IMR-90 (cell line): ENCODE results near the gene PIGN. TPM values are rescaled to one million over a fixed set of nuclear protein-coding genes. Genes with fewer than 3 reads are reported as not detected.

Experiments used
- ATAC-seq: fragments of 200-7000 bp; cut with Tn5 transposase; 2 replicates; pipeline ENCODE4 v1.9.1; 2020; ENCODE audit warnings: low read depth, mild to moderate bottlenecking, moderate library complexity
- BruUV-seq: library from RNA; stranded (reverse); fragments of 400-500 nt; replicated peaks from 2 replicates; lab custom pipeline; 2021; lab: Mats Ljungman, UMichigan
- CTCF ChIA-PET: fragments of 300-600 bp; formaldehyde crosslinking; extraction: SDS; loops from one replicate; lab custom pipeline; 2021; ENCODE audit warnings: antibody characterized with exemption; lab: Yijun Ruan, JAX
- POLR2A ChIA-PET: fragments of 300-600 bp; sonication (Branson Sonifier 250); formaldehyde crosslinking; loops from one replicate; lab custom pipeline; 2022; ENCODE audit warnings: antibody characterized with exemption; ENCODE audit not compliant: unreplicated experiment; lab: Charles Lee
- DNase-seq: peaks from one replicate; pipeline ENCODE4 v3.0.0; 2013
- H2AFZ ChIP-seq: replicated peaks from 2 replicates; pipeline ENCODE3; 2013; ENCODE audit warnings: low read length, mild to moderate bottlenecking; ENCODE audit not compliant: poor library complexity
- H2AK5ac ChIP-seq: 2 replicates; pipeline ENCODE4 v1.6.1; 2013; ENCODE audit warnings: low read depth, low read length, inconsistent platforms
- H2AK9ac ChIP-seq: replicated peaks from 2 replicates; pipeline ENCODE3; 2013; ENCODE audit warnings: mild to moderate bottlenecking, low read depth, low read length, moderate library complexity; ENCODE audit not compliant: poor library complexity
- H2BK120ac ChIP-seq: 2 replicates; pipeline ENCODE4 v1.6.1; 2013; ENCODE audit warnings: low read depth, low read length, inconsistent platforms
- H2BK15ac ChIP-seq: 3 replicates; pipeline ENCODE4 v1.6.1; 2013; ENCODE audit warnings: low read depth, low read length, inconsistent platforms
- H2BK20ac ChIP-seq: 2 replicates; pipeline ENCODE4 v1.6.1; 2013; ENCODE audit warnings: low read depth, mild to moderate bottlenecking, inconsistent platforms, low read length, moderate library complexity
- H2BK5ac ChIP-seq: 2 replicates; pipeline ENCODE4 v1.6.1; 2013; ENCODE audit warnings: mild to moderate bottlenecking, low read depth, low read length, inconsistent platforms; ENCODE audit not compliant: poor library complexity, severe bottlenecking
- H3K14ac ChIP-seq: replicated peaks from 2 replicates; pipeline ENCODE4 v1.6.1; 2013; ENCODE audit warnings: low read depth, low read length, inconsistent platforms
- H3K18ac ChIP-seq: 2 replicates; pipeline ENCODE4 v1.6.1; 2013; ENCODE audit warnings: low read depth, low read length, control low read depth
- H3K23ac ChIP-seq: 2 replicates; pipeline ENCODE4 v1.6.1; 2013; ENCODE audit warnings: low read depth, low read length, inconsistent platforms
- H3K27ac ChIP-seq: 2 replicates; pipeline ENCODE4 v1.5.1; 2013; ENCODE audit warnings: mild to moderate bottlenecking, control low read depth, low read length; ENCODE audit not compliant: insufficient read depth
- H3K27me3 ChIP-seq: 2 replicates; pipeline ENCODE4 v1.6.1; 2013; ENCODE audit warnings: low read length; ENCODE audit not compliant: control insufficient read depth, insufficient read depth
- H3K36me3 ChIP-seq: 2 replicates; pipeline ENCODE4 v1.6.1; 2013; ENCODE audit warnings: low read length, mixed read lengths; ENCODE audit not compliant: control insufficient read depth, insufficient read depth
- H3K4ac ChIP-seq: 2 replicates; pipeline ENCODE4 v1.6.1; 2013; ENCODE audit warnings: low read depth, low read length, inconsistent platforms
- H3K4me1 ChIP-seq: 2 replicates; pipeline ENCODE4 v1.6.1; 2013; ENCODE audit warnings: low read length, mixed read lengths; ENCODE audit not compliant: control insufficient read depth, insufficient read depth
- H3K4me2 ChIP-seq: 2 replicates; pipeline ENCODE4 v1.6.1; 2013; ENCODE audit warnings: low read depth, mild to moderate bottlenecking, control low read depth, low read length, moderate library complexity
- H3K4me3 ChIP-seq: 2 replicates; pipeline ENCODE4 v1.5.1; 2013; ENCODE audit warnings: low read depth, mild to moderate bottlenecking, control low read depth, low read length, moderate library complexity; ENCODE audit not compliant: insufficient read depth
- H3K56ac ChIP-seq: 2 replicates; pipeline ENCODE4 v1.6.1; 2013; ENCODE audit warnings: low read length, inconsistent platforms; ENCODE audit not compliant: insufficient read depth; ENCODE audit errors: extremely low read depth
- H3K79me1 ChIP-seq, 2 experiments: 2 replicates each; pipeline ENCODE4 v1.6.1; 2013; ENCODE audit warnings: low read length in 2 of 2, inconsistent platforms in 1 of 2, low read depth in 1 of 2
- H3K9ac ChIP-seq: 2 replicates; pipeline ENCODE4 v1.6.1; 2013; ENCODE audit warnings: low read depth, low read length, control low read depth
- H3K9me1 ChIP-seq: 2 replicates; pipeline ENCODE4 v1.6.1; 2013; ENCODE audit warnings: low read length, inconsistent platforms; ENCODE audit not compliant: insufficient read depth
- H3K9me3 ChIP-seq: 2 replicates; pipeline ENCODE4 v1.6.1; 2013; ENCODE audit warnings: low read length; ENCODE audit not compliant: control insufficient read depth, insufficient read depth
- H4K20me1 ChIP-seq: 2 replicates; pipeline ENCODE4 v1.6.1; 2013; ENCODE audit warnings: low read length, inconsistent platforms; ENCODE audit not compliant: insufficient read depth
- H4K5ac ChIP-seq: 2 replicates; pipeline ENCODE4 v1.6.1; 2013; ENCODE audit warnings: mild to moderate bottlenecking, low read depth, low read length, control low read depth
- H4K8ac ChIP-seq, 2 experiments: 2 replicates each; pipeline ENCODE4 v1.6.1; 2013; ENCODE audit warnings: low read depth in 2 of 2, low read length in 2 of 2, control low read depth in 1 of 2, inconsistent platforms in 1 of 2
- H4K91ac ChIP-seq: 2 replicates; pipeline ENCODE4 v1.6.1; 2013; ENCODE audit warnings: low read depth, low read length, inconsistent platforms; ENCODE audit not compliant: insufficient read depth
- CHD1 ChIP-seq: IDR thresholded peaks from 2 replicates; pipeline ENCODE4 v1.6.1; 2012; ENCODE audit warnings: low read depth, low read length, improper control_type of control experiment
- CTCF ChIP-seq: conservative IDR thresholded peaks from 2 replicates; pipeline ENCODE4 v1.5.1; 2012; ENCODE audit warnings: mild to moderate bottlenecking, low read depth, low read length, improper control_type of control experiment
- ELK1 ChIP-seq: fragments of 150-350 bp; IDR thresholded peaks from 2 replicates; pipeline ENCODE4 v1.6.1; 2016; ENCODE audit warnings: low read depth, mild to moderate bottlenecking, low read length, moderate library complexity, borderline replicate concordance
- SMC3 ChIP-seq: fragments of 150-350 bp; IDR thresholded peaks from 2 replicates; pipeline ENCODE4 v1.6.1; 2016; ENCODE audit warnings: low read depth, mild to moderate bottlenecking, antibody characterized with exemption, low read length, moderate library complexity
- WGBS, 2 experiments: methylation state at CpG; one replicate each; pipeline versions ENCODE4 v1.1.5 to v1.1.7; 2013; ENCODE audit warnings: missing lambda C conversion rate in 2 of 2; ENCODE audit not compliant: insufficient read length in 1 of 2; ENCODE audit errors: extremely low coverage in 2 of 2; 5-methylcytosine and 5-hydroxymethylcytosine counted together
- dilution Hi-C: fragments of 300-500 bp; cut with HindIII; formaldehyde crosslinking; loops from one replicate; pipeline ENCODE4 v1.14.3; 2018; ENCODE audit warnings: low sequenced_read_pairs; ENCODE audit not compliant: unreplicated experiment
- in situ Hi-C: fragments of 300-500 bp; cut with MboI; formaldehyde crosslinking; loops from 3 replicates; pipeline ENCODE4 v1.14.3; 2019; ENCODE audit warnings: low sequenced_read_pairs, inconsistent platforms, mixed read lengths
- intact Hi-C: fragments of 100-400 bp; cut with micrococcal nuclease; formaldehyde crosslinking; loops from 2 replicates; pipeline ENCODE4 v1.10.0; 2022
- polyA plus RNA-seq, 3 experiments: library from polyadenylated mRNA; depleted of rRNA; stranded (reverse); fragments of >200 nt; gene quantifications; 2 replicates each; pipeline ENCODE4 v1.2.3, GENCODE V29; 2012; ENCODE audit warnings: low replicate concordance in 1 of 3
- total RNA-seq: library from RNA; depleted of rRNA; stranded (reverse); fragments of >200 nt; gene quantifications from 2 replicates; pipeline ENCODE4 v1.2.3, GENCODE V29; 2012

Gene PIGN
- total and polyA plus RNA-seq, 2 of the 4 experiments (the other 2 are of a cell fraction), result 9.0 to 17.9 TPM

- no peak overlapping the region for H2BK5ac ChIP-seq
- H3K23ac ChIP-seq, result no peak overlapping the region
- no peak overlapping the region for H3K9ac ChIP-seq
- H3K56ac ChIP-seq, result no peak overlapping the region
- no peak overlapping the region for H2BK120ac ChIP-seq
- no peak overlapping the region for H2BK20ac ChIP-seq
- H3K4ac ChIP-seq, result no peak overlapping the region
- no peak overlapping the region for H3K27ac ChIP-seq
- H2AFZ ChIP-seq, result no peak overlapping the region
- dilution Hi-C loops (no loop called here), in situ Hi-C loops (no loop called here), intact Hi-C loops (no loop called here)
- H2AK9ac ChIP-seq, result no peak overlapping the region
- WGBS, 2 experiments, result no CpG with 5 or more reads among the region's 2 CpGs
- H3K4me1 ChIP-seq, result no peaks in the 10 kb centered on the region
- H3K79me1 ChIP-seq, result no peaks in the 10 kb centered on the region
- CTCF ChIA-PET, result no interaction called here
- H3K27me3 ChIP-seq, result no peaks in the 10 kb centered on the region
- H4K91ac ChIP-seq, result no peak overlapping the region
- H2BK15ac ChIP-seq, result no peak overlapping the region
- H3K4me3 ChIP-seq, result no peak overlapping the region
- TF ChIP-seq CTCF (no peak), SMC3 (no peak), CHD1 (no peak), ELK1 (no peak)
- no peak overlapping the region for H3K14ac ChIP-seq
- DNase-seq (no peak), ATAC-seq (no peak)
- POLR2A ChIA-PET, result no interaction called here
- no peak overlapping the region for H4K5ac ChIP-seq
- no TSS peak for BruUV-seq
- no peaks in the 10 kb centered on the region for H4K20me1 ChIP-seq
- no peak overlapping the region for H3K4me2 ChIP-seq
- H2AK5ac ChIP-seq, result no peak overlapping the region
- H3K9me1 ChIP-seq, result no peaks in the 10 kb centered on the region
- no peak overlapping the region for H4K8ac ChIP-seq
- H3K18ac ChIP-seq, result no peak overlapping the region
- H3K9me3 ChIP-seq, result no peaks in the 10 kb centered on the region
- H3K36me3 ChIP-seq, result peaks cover 10% of the 10 kb centered on the region
Observed at GRCh38 chr18:62224229-62224628, 37.4 kb upstream of the PIGN start.
